Measurements from ENCODE around the gene AZGP1.
"Not testable (repeated sequence)": the region's sequence is repeated elsewhere in the genome, so short reads cannot be mapped to it uniquely, and the experiment has no call there.

AZGP1 gene

DNA sequence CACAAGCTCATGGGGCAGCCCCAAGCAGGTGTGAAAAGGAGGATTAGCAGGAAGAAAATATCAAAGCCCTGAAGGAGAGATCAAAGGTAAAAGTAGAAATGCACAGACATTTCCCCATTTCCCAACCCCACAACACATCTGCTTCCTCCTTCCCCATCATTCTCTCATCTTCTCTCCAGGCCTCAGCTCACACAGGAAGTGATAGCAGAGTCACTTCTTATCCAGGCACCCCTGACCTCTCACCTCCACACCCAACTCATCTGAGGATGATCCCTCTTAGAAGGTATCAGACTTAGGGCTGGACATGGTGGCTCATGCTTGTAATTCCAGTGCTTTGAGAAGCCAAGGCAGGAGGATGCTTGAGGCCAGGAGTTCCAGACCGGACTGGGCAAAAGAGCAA, 28.2 kb downstream of the AZGP1 start:
- no peak for DNase-seq

DNA sequence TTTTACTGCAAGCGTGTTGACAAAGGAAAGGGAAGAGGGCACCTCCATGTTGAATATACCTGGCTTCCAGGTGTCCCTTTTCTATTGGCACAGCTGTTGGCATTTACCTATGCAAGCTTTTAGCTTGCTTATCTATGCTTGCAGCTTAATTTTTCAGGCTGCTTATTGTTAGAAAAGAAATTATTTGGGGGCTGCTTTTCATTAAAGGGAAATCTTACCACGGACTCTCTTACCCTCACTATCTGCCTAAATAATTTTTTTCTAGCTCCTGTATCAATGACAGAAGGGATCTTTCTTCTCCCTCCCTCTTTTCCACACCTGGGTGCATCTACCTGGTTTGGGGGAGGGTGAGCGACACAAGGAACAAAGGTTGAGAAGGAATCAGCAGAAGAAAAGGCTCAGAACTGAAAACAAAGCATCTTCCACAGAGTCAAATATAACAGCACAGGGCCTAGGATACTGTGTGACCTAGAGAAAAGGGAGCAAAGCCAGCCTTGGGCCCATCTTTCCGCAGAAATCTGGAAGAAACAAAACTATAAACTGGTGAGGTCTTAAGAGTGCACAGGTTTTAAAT, 31.2 kb downstream of the AZGP1 start:
- no peak for DNase-seq

DNA sequence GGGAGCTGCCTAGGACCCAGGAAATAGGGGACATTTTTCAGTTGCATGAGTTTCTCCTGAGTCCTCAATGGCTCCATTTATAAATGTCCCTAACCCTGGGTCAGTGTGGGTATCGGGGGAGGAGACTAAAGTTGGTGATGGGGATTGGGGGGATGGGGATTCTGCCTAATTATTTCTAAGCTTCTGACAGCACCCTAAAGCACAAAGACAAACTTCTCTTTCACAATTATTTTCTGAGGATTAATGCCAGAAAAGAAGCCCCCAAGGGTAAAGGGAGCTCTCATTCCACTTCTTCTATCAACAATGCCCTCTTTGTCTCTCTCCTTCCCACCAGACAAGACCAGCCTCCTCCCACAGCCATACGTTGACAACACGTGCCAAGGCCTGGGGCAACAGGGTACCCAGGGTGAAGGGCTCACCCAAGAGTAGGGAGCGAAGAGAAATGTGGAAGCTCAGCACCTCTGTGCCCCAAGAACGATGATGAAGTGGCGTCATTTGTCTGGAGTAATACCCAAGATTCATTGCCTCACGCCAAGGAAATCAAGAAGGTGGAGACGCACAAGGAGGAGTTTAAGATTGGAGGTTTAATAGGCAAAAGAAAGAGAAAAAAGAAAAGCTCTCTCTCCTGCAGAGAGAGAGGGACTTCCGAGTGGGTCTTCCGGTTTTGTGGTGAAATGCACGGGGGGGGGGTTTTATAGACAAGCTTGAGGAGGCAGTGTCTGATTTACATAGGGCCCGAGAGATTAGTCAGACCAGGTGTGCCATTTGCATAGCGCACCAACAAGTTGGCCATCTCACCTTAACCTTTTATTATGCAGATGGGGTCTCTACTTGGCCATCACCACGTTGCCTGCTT, 32.0 kb downstream of the AZGP1 start:
- DNase-seq, result peak; percentile 34

DNA sequence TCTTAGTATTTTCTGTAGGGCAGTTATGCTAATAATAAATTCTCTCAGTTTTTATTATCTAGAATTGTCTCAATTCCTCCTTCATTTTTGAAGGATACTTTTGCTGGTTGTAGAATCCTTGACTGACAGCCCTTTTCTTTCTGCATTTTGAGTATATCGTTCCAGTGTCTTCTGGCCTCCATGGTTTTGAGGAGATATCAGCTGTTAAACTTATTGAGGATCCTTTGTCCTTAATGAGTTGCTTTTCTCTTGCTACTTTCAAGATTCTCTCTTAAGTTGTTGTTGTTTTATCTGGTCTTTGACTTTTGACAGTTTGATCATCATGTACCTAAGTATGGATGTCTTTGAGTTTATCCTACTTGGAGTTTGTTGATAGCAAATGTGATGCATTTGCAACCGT, 37.5 kb downstream of the AZGP1 start:
- DNase-seq, result no peak

DNA sequence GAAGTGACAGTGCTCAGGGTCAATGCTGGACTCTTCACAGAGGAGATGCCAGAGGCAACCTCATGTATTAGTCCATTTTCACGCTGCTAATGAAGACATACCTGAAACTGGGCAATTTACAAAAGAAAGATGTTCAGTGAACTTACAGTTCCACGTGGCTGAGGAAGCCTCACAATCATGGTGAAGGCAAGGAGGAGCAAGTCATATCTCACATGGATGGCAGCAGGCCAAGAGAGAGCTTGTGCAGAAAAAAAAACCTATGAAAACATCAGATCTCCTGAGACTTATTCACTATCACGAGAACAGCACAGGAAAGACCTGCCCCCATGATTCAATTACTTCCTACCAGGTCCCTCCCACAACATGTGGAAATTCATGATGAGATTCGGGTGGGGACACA, 40.8 kb downstream of the AZGP1 start:
- not testable (repeated sequence) for DNase-seq

DNA sequence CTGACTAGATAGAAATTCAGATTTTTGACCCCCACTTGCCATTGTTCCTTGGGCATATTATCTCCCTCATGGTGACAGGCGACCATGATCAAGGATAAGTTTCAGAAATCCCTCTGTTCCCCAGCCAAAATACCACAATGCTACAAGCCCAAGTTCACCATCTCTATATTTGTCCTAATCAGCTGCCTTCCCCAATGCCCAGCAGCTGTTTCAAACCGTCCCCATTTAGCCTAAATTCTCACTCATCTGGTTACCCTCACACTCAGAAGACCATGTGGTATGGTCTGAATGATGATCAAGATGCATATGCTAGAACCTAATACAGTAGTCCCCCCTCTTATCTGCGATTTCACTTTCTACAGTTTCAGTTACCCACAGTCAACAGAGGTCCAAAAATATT, 45.5 kb downstream of the AZGP1 start:
- no peak for DNase-seq

DNA sequence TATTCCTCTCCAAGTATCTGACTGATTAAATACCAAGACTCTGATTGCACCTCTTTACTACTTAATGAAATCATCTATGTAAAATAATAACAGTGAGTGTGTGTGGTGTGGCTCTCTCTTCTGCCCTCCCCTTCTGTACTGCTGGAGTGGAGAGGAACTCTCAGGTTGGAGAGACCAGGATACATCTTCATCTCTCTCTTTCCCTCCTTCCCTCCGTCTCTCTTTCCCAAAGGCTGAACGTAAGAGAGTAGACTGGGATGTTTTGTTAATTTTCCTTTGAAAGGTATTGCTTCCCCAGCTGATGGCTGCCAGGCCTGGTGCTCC, 46.1 kb downstream of the AZGP1 start:
- no peak for DNase-seq

DNA sequence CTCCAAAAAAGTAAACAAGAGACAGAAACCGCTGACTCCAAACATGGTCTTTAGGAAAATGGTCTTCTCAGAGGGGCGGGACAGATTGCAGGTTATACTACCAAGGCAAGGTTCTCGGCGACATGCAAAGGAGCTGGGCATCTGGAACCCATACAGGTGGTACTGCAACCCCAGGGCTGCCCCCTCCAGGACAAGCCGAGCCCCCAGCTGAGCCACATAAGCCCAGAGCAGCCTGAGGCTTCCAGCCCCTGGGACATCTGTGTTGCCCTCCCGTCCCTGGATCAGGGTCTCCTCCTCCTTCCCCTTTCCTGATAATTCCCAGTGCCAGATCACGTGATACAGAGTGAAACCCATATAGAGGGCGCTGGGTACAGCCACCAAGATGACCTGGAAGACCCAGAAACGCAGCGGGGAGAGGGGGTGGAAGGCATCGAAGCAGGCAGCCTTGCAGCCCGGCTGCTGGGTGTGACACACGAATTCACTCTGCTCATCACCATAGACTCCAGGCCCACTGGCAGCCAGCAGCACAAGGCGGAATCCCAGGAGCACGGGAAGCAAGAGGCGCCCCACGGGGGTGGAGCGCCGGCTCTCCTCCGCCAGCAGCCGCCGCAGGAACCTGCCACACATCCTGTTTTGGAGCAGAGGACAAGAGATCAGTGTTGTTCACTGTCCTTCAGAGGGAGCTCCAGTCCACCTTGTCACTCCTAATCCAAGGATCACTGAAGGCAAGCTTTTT, 46.7 kb downstream of the AZGP1 start, which contains the start of gene GJC3:
Gene GJC3, minus strand, starts transcription at position 627 of the 736 bp plus-strand sequence. Its CDS starts 0 bp downstream, at position 627.
- DNase-seq, result peak; percentile 56

DNA sequence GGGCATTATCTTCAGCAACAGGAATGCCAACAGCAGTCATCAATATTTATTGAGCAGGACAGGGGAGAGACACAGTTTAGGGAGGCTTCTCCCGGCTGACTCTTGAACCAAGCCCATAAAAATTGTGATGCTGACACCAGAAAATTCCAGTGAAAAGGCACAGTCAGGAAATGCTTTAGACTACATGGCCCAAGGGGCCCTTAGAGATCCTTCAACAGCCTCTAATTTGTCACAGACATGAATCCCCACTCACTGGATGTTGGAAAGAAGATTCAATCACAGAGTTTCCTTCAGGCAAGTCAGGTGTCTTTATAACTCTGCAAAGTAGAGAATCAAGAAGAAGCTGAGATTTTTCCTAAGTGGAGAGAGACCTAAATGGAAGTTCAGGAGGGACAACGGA, 47.6 kb downstream of the AZGP1 start:
- DNase-seq, result no peak

DNA sequence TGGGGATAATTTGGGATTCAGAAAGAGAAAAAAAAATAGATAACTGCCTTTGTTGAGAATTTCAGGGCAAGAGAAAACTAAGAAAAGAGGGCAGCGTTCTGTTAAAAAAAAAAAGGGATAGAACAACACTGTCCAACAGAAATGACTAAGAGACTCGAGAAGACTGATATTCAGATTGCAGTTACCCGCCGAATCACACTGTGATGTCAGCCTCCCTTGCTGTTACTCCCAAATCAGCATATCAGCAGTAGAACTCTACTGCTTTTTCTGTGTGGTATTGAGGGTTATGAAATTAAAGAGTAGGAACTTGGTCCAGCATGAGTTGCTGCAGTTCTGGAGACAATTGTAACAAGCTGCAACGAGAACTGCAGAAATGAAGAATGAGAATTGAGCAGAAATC, 48.3 kb downstream of the AZGP1 start:
- DNase-seq, result no peak

DNA sequence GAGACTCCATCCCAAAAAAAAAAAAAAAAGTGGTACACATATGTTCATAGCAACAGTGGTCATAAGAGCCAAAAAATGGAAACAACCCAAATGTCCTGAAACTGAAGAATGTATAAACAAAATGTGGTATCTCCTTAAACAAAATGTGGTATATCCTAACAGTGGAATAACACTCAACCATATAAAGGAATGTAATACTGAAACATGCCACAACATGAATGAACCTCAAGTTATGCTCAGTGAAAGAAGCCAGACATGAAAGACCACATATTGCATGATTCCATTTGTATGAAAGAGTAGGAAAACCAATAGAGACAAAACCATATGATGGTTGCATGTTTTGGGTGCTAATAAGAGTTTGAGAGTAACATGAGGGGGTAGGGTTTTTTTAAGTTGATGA, 49.5 kb downstream of the AZGP1 start:
- no peak for DNase-seq

DNA sequence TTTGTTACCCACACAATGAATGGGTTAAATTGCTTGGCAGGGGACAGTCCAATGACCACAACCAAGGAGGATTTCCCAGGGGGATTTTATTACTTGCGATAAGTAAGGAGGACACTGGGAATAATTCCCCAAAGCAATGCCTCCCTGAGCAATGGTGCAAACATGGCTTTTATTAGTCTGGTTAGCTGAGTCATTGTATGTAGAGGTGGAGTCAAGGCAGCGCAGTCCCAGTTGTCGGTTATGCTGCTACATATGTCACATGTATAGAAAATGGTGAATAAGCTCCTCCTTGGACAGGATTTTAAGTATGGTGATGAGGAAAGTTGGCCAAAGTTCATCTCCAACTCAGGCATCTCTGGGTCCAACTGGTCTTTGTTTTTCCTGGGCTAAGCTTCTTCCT, 52.6 kb downstream of the AZGP1 start:
- no peak for DNase-seq

DNA sequence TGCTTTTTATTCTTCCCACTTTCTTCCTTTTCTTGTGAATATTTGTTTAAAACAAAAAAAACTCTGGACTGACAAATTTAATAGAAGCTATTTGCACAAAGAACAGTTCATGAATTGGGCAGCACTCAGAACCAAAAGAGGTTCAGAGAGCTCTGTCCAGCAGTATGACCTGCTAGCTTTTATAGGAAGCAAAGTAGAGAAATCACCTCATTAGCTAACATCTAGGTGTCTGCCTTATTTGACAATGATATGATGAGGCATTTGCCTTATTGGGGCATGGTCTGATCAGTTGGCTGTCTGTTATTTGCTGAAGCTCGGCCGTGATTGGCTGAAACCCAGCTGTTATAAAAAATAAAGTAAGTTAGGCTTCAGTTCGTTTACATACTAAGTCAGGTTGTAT, 55.7 kb downstream of the AZGP1 start:
- no peak for DNase-seq

DNA sequence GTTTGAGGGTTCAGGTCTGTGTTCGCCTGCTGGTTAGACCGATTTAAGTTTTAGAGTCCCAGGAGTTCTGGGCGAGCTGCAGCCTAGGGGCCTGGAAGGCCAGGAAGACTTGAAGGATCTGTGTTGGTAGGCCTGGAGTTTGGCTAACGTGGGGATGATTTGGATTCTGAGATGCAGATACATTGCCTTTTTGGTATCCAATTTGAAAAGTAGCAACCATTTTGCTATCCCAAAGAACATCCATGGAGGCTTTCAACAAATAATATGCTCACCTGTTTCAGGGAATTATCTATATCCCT, 56.1 kb downstream of the AZGP1 start:
- no peak for DNase-seq

DNA sequence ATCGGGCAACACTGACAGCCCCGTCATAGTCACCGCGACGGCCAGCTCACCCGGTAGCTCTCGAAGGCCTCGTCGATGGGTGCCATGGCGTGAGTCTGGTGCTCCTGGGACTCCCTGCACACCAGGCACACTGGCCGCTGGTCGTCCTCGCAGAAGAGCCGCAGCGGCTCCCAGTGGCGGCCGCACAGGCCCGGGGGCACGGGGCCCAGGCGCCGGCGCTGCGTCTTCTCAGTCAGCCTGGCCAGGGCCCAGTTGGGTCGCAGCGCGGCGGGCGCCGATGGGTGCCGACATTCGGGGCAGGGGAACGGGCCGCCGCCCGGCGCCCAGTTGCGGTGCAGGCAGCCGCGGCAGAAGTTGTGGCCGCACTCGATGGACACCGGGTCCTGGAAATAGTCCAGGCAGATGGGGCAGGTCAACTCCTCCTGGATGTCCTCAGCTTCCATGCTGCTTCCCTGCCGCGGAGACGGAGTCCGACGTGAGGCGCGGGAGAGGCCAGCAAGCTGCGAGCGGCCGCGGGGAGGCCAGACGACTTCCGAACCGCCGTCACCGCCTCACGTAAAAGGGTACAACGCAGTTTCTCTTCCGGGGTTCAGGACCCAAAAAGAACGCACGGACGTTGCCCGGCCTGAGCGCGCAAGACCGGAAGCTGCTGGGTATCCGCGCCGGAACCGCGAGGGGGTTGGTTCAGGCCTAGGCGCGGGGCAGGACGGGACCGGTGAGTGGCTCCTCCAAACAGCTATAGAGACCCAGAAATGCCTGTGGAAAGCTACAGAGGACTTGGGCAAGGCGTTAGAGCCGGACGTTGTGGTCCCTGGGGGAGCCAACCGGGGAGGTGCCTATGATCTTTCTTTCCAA, 56.6 kb downstream of the AZGP1 start, which contains the start of gene TRIM4:
Gene TRIM4, minus strand, starts transcription at position 572 of the 855 bp plus-strand sequence. Its CDS starts 129 bp downstream, at position 443.
- DNase-seq, result peak; percentile 86

All from NCI-H345 (cell line).